ENCODE data around the gene CST7.

Gene CST7

GRCh38 chr20:24910461-24910860 is 38.6 kb upstream of the CST7 start:
- no peak for TF ChIP-seq CTCF (IDR thresholded peaks at IDR 0.05)
- no peak for DNase-seq
- Mint-ChIP-seq H3K4me1 (no peaks in the 10 kb centered on the region), H3K9me3 (peaks cover 34% of the 10 kb centered on the region), H3K4me3 (no peak overlapping the region), H3K27ac (no peak overlapping the region), H3K36me3 (ENCODE audit: low read depth) (no peaks in the 10 kb centered on the region), H3K27me3 (ENCODE audit: low read depth, poor library complexity) (peaks cover 25% of the 10 kb centered on the region)

GRCh38 chr20:24911461-24911860 is 37.6 kb upstream of the CST7 start:
- Mint-ChIP-seq H3K4me1 (no peaks in the 10 kb centered on the region), H3K36me3 (ENCODE audit: low read depth) (no peaks in the 10 kb centered on the region), H3K27ac (no peak overlapping the region), H3K27me3 (ENCODE audit: low read depth, poor library complexity) (peaks cover 27% of the 10 kb centered on the region), H3K4me3 (no peak overlapping the region), H3K9me3 (peaks cover 30% of the 10 kb centered on the region)
- no peak for DNase-seq
- TF ChIP-seq CTCF (IDR thresholded peaks at IDR 0.05): no peak

- Mint-ChIP-seq H3K4me3 (no peak overlapping the region), H3K27ac (no peak overlapping the region), H3K36me3 (ENCODE audit: low read depth) (no peaks in the 10 kb centered on the region), H3K4me1 (no peaks in the 10 kb centered on the region), H3K27me3 (ENCODE audit: low read depth, poor library complexity) (peaks cover 32% of the 10 kb centered on the region), H3K9me3 (peaks cover 20% of the 10 kb centered on the region)
- TF ChIP-seq CTCF (IDR thresholded peaks at IDR 0.05): no peak
- DNase-seq: no peak
These were observed 36.5 kb upstream of the CST7 start for GRCh38 chr20:24912397-24913075.

- peaks cover under 1% of the 10 kb centered on the region for H3K4me1 Mint-ChIP-seq
- no peak for DNase-seq
- H3K36me3 Mint-ChIP-seq (ENCODE audit: low read depth): no peaks in the 10 kb centered on the region
- H3K9me3 Mint-ChIP-seq: peaks cover 14% of the 10 kb centered on the region
- peaks cover 32% of the 10 kb centered on the region for H3K27me3 Mint-ChIP-seq (ENCODE audit: low read depth, poor library complexity)
- TF ChIP-seq CTCF (IDR thresholded peaks at IDR 0.05): no peak
- H3K4me3 Mint-ChIP-seq: no peak overlapping the region
- H3K27ac Mint-ChIP-seq: no peak overlapping the region
These were observed 35.9 kb upstream of the CST7 start for GRCh38 chr20:24913076-24913628.

- TF ChIP-seq CTCF (IDR thresholded peaks at IDR 0.05): no peak
- Mint-ChIP-seq H3K27ac (no peak overlapping the region), H3K4me1 (peaks cover 14% of the 10 kb centered on the region), H3K9me3 (peaks cover 5% of the 10 kb centered on the region), H3K36me3 (ENCODE audit: low read depth) (no peaks in the 10 kb centered on the region), H3K27me3 (ENCODE audit: low read depth, poor library complexity) (peaks cover 32% of the 10 kb centered on the region), H3K4me3 (no peak overlapping the region)
- no peak for DNase-seq
These were observed 34.5 kb upstream of the CST7 start for GRCh38 chr20:24914388-24915241.
